ENCODE measurements around the gene WDR77. TPM values are rescaled to one million over a fixed set of nuclear protein-coding genes. Genes with fewer than 3 reads are reported as not detected.

The WDR77 gene
- total RNA-seq, 4 donors from 2014 or later = 19.0 to 33.0 (median 26.4) TPM

GRCh38 chr1:111483166-111483565 is 34.1 kb upstream of the WDR77 start:
- no peak overlapping the region for H3K4me3 ChIP-seq
- no peaks in the 10 kb centered on the region for H3K36me3 ChIP-seq
- no peaks in the 10 kb centered on the region for H3K9me3 ChIP-seq
- H3K27ac ChIP-seq = no peak overlapping the region
- no peak for DNase-seq
- no peaks in the 10 kb centered on the region for H3K4me1 ChIP-seq
- no peak for TF ChIP-seq POLR2A (IDR thresholded peaks at IDR 0.05)
- no peak for TF ChIP-seq CTCF (IDR thresholded peaks at IDR 0.05)
- no peaks in the 10 kb centered on the region for H3K27me3 ChIP-seq

- Histone ChIP-seq H3K4me1 (peaks cover 0 to 9% (median 5%) of the 10 kb centered on the region in 4 donors), H3K27me3 (no peaks in the 10 kb centered on the region), H3K36me3 (no peaks in the 10 kb centered on the region), H3K27ac (no peak overlapping the region), H3K9me3 (no peaks in the 10 kb centered on the region), H3K4me3 (no peak overlapping the region)
- peak; percentile 40 to 86 (median 67) for TF ChIP-seq CTCF (IDR thresholded peaks at IDR 0.05)
- TF ChIP-seq POLR2A (IDR thresholded peaks at IDR 0.05) = no peak
- peak; percentile 75 to 90 (median 80) for DNase-seq
Observed at GRCh38 chr1:111481387-111482221, 32.5 kb upstream of the WDR77 start.

- H3K9me3 ChIP-seq = no peaks in the 10 kb centered on the region
- H3K4me3 ChIP-seq = no peak overlapping the region
- H3K36me3 ChIP-seq = no peaks in the 10 kb centered on the region
- H3K27ac ChIP-seq = no peak overlapping the region
- TF ChIP-seq POLR2A (IDR thresholded peaks at IDR 0.05) (no peak), CTCF (IDR thresholded peaks at IDR 0.05) (no peak)
- no peaks in the 10 kb centered on the region for H3K27me3 ChIP-seq
- DNase-seq = no peak
- H3K4me1 ChIP-seq = peaks cover 0 to 12% (median 6%) of the 10 kb centered on the region in 4 donors
Observed at GRCh38 chr1:111480674-111481073, 31.6 kb upstream of the WDR77 start.

- H3K27me3 ChIP-seq = no peaks in the 10 kb centered on the region
- no peaks in the 10 kb centered on the region for H3K9me3 ChIP-seq
- TF ChIP-seq POLR2A (IDR thresholded peaks at IDR 0.05) = no peak
- no peak for TF ChIP-seq CTCF (IDR thresholded peaks at IDR 0.05)
- no peak overlapping the region for H3K4me3 ChIP-seq
- peak overlapping the region; percentile 24 to 66 (median 59) for H3K27ac ChIP-seq
- H3K4me1 ChIP-seq = peaks cover 0 to 12% (median 6%) of the 10 kb centered on the region in 4 donors
- H3K36me3 ChIP-seq = peaks cover 0 to 5% (median 0%) of the 10 kb centered on the region in 3 donors
- peak in 2 of 3 donors; percentile 67 to 68 for DNase-seq
Observed at GRCh38 chr1:111476761-111477309, 27.8 kb upstream of the WDR77 start.

- no peaks in the 10 kb centered on the region for H3K9me3 ChIP-seq
- no peak for TF ChIP-seq POLR2A (IDR thresholded peaks at IDR 0.05)
- no peak for TF ChIP-seq CTCF (IDR thresholded peaks at IDR 0.05)
- peak overlapping the region; percentile 24 to 66 (median 60) for H3K27ac ChIP-seq
- no peak overlapping the region for H3K4me3 ChIP-seq
- no peaks in the 10 kb centered on the region for H3K27me3 ChIP-seq
- peaks cover 0 to 6% (median 0%) of the 10 kb centered on the region in 3 donors for H3K36me3 ChIP-seq
- no peak for DNase-seq
- peaks cover 0 to 12% (median 6%) of the 10 kb centered on the region in 4 donors for H3K4me1 ChIP-seq
Observed at GRCh38 chr1:111476214-111476613, 27.2 kb upstream of the WDR77 start.
